Left cardiac atrium (tissue), 4 donors: ENCODE results near the gene MAGEB17. TPM values are rescaled to one million over a fixed set of nuclear protein-coding genes. Genes with fewer than 3 reads are reported as not detected.

Source experiments
- ATAC-seq, 2 donors: fragments of 200-7000 bp; cut with Tn5 transposase; one replicate each; pipeline ENCODE4 v1.9.1; 2020; ENCODE audit warnings: mild to moderate bottlenecking in 2 of 2, moderate library complexity in 2 of 2
- DNase-seq: peaks from one replicate; pipeline ENCODE4 v3.0.0-alpha.2; 2020
- intact Hi-C, 2 donors: fragments of 100-400 bp; cut with DNase I; formaldehyde crosslinking; loops; one replicate each; pipeline versions ENCODE4 v1.14.1 to v1.15.1; 2022 to 2023
- total RNA-seq, 2 donors: library from RNA; stranded (reverse); fragmentation: NEBNext Ultra II Directional; extraction: Animal tissue kit (Norgen Biotek cat#: 25700); gene quantifications; one replicate each; pipeline ENCODE4 v1.2.1, GENCODE V29; 2021
- donor health status: DM: no; HTN: yes; CAD: no.
- donor health status: DM: no; HTN: yes; CAD: no; lungs with severe emphysema.
- donor health status: DM: yes; HTN: yes; CAD: no.
- donor health status: Dilated cardiomyopathy.

Gene MAGEB17
- total RNA-seq, 2 donors from 2014 or later = 0.18 TPM; not detected in 1

DNA sequence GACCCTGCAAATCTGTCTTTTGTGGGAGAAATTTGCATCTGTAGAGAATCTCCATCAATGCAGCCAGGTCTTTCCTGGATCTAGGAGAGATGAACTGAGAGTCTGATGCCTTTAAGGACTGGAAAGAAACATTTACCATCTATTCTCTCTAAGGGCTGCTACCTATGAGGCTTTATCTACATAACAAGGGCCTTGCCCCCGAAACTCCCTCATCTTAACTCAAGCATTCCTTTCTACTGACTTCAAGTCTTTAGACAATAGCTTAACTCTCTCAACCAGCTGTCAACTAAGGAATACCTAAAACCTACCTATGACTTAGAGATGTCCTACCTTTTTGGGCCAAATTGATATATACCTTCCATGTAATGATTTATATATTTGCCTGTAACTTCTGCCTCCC is 32.1 kb downstream of the MAGEB17 start:
- intact Hi-C loops = no loop called here
- no peak for DNase-seq
- no peak for ATAC-seq

DNA sequence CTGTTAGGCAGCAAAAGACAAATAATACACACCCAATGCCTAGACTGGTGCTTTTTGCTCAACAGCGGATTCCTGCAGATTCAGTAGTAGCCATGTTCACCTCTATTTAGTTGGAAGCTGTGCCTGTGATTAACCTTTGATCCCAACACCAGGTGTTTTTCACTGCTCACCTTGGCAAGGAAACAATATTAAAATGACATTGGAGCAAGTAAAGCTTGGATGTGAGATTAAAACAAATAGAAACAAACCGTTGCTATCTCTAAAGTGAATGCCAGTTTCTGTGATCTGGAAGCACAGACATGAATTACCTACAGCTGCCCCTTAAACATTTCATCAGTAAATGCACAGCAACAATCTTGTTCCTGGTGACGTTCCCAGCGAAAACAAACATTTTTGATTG is 35.7 kb downstream of the MAGEB17 start:
- no peak for ATAC-seq
- DNase-seq = no peak
- intact Hi-C loops = no loop called here

DNA sequence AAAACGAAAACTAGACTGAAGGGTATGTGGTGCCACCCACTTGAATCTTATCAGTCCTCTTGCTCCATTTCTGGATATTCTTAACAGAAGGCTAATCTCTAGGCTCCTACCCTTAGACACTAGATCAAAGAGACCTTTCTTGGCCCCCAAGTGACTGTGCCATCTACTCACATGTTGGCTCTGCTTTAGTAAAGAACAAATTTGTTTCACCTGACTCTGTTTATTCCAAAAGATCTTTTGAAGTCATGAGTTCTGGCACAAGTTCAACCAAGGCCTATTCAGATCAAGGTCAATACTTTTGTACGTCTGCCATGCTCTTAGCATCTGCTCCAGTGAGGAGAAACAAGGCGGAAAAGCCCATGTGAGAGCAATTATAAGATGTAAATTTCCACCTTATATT is 37.3 kb downstream of the MAGEB17 start:
- no peak for ATAC-seq
- DNase-seq = no peak
- intact Hi-C loops = no loop called here

DNA sequence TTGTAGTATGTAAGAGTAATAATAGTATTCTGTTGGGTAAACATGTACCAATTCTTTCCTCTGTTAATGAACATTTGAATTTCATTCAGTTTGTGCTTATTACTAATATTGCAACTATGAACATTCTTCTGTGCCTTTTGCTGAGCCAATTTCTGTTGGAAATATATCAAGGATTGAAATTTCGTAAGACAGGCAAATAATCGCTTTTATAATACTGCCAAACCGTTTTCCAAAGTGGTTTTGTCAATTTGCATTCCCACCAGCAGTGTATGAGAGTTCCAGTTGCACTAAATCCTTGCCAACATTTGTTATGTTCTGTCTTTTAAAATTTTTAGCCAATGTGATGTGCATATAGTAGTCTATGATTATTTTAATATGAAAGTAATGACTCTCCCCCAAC is 38.6 kb downstream of the MAGEB17 start:
- ATAC-seq (no peak), DNase-seq (no peak)
- intact Hi-C loops = no loop called here

DNA sequence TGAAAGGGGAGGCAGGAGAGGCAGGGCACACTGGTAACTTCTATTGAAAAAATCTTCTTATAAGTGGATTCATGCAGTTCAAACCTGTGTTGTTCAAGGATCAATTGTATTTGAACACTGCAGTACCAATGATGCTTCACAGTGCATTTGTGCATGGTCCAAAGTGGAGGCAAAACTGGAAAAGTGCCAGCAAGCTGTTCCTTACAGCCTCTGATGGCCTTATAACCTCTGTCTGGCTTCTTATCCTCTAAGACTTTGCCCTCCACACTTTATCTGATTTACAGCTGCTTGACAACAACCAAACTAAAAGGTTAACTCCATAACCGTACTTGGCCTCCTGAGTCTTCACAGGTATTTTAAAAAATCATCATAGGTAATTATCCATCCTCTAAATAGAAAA is 40.4 kb downstream of the MAGEB17 start:
- DNase-seq (no peak), ATAC-seq (no peak)
- intact Hi-C loops = no loop called here

DNA sequence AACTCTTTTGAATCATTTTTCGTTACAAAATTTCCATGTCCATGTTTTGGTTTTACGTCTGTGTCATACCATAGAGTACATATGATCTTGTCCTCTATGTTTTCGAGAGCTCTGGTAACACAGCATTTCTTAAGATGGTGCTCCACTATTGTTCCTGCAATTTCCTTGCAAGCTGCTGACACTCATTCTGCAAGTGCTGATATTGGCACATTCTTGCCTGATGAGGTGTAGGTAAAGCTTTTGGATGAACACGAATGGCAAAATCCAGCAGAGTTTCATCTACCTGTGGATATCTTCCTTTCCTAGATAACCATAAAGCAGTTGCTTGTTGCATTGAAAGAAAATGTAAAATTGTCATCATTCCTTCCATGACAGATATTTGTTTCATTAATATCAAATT is 41.3 kb downstream of the MAGEB17 start:
- DNase-seq = no peak
- no peak for ATAC-seq
- intact Hi-C loops = no loop called here

DNA sequence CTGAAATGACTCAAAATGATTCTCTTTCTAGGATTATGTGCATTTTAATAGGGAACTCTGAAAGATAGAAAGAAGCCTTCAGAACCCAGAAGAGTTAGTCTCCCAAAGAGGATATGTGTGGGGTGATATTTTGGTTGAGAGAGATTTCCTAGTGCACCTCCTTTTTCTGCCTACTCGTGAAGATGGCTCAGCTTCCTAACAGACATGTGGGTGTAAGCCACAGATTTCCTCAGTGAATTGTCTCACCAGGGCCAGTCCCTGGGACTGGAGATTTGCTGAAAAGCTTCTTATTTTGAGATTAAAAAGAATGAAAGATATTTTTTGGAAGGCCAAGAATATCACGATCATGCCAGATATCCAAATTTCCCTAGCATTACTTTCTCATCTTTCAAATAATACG is 42.8 kb downstream of the MAGEB17 start:
- no peak for ATAC-seq
- DNase-seq = no peak
- intact Hi-C loops = no loop called here

DNA sequence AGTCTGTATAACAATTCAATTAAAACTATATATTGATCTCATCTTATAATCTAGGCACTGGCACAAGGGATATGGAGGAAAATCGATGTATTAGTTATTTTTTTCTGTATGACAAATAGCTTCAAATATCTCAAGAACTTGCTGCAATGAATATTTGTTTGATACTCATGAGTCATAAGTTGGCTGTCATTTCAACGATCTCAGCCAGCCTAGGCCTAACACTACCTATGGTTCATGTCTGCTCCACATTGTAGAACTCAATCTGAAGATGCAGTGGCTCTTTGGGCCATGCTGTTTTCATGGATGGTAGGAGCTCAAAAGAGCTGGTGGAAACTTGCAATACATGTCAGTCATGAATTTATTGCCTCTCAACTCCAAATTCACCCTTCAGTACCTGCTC is 44.7 kb downstream of the MAGEB17 start:
- DNase-seq = no peak
- intact Hi-C loops = no loop called here
- no peak for ATAC-seq

DNA sequence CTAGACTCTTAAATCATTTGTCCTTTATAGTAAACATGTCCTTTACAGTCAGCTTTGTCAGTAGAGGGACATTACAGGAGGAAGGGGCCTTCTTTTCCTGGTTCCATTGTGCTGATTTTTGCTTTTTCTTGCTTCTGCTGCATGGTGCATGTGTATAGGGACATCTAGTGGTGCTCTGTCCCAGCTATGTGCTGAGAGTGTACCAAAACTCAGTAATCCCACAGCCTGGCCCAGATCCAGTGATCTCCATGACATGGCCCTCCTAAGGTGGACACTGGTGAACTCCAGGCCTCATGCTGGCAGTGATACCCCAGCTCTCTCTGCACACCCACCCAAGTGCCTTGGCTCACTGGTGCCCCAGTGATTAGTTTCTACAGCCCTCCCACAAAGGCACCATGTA is 45.2 kb downstream of the MAGEB17 start:
- intact Hi-C loops = no loop called here
- DNase-seq = no peak
- ATAC-seq = no peak

DNA sequence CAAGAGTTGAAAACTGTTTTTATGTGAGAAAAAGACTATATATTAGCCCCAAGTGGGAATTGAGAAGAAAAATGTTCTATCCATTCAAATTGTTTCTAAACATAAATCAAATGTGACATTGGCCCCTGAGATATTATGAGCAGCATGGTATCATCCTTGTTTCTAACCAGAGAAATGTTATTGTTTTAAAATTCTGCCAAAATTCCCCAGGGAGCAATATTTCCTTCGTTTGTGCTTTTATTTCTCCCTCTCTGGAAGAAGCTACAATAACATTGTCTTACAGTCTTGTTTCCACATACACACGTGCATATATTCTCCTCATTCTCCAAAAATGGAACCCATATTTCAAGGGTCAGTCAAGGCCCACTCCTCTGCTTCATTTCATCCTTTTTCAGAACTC is 46.7 kb downstream of the MAGEB17 start:
- ATAC-seq = no peak
- intact Hi-C loops = no loop called here
- DNase-seq = no peak

DNA sequence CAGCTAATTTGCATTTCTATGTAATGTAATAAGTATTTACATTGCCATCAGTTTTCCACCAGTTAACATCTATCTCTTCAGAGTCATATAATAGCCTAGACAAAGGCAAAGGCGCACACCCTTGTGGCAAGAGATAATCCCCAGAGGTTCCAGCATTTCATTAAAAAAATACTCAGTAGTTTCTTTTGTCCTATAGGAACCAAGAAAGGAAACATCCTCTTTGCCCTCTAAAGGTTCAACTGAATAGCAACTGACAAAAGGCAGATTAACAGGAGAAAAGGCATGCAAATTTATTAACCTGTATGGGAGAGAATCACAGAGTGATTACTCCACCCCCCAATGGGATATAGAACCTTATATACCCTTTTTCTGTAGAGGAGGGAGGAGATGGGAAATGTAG is 48.4 kb downstream of the MAGEB17 start:
- ATAC-seq (no peak), DNase-seq (no peak)
- intact Hi-C loops = no loop called here

Other genes starting within 250 kb of the MAGEB17 start
- gene GRPR, start 43.9 kb upstream of the MAGEB17 start, total RNA-seq = under 1 TPM; 0.29 TPM